Suprapubic skin (tissue), 4 donors: ENCODE results near the gene TRMT13. TPM values are rescaled to one million over a fixed set of nuclear protein-coding genes. Genes with fewer than 3 reads are reported as not detected.
"Not testable (repeated sequence)": the region's sequence is repeated elsewhere in the genome, so short reads cannot be mapped to it uniquely, and the experiment has no call there.

Experiments
- DNase-seq, 2 donors: peaks; one replicate each; pipeline ENCODE4 v3.0.0-alpha.2; 2019; ENCODE audit warnings: low spot score in 2 of 2
- H3K27ac ChIP-seq: fragments of 200-600 bp; sonication (generic); one replicate; pipeline ENCODE4 v1.5.1; 2019
- H3K27me3 ChIP-seq: fragments of 200-600 bp; sonication (generic); one replicate; pipeline ENCODE4 v1.5.1; 2019
- H3K36me3 ChIP-seq: fragments of 200-600 bp; sonication (generic); one replicate; pipeline ENCODE4 v1.5.1; 2019
- H3K4me1 ChIP-seq: fragments of 200-600 bp; sonication (generic); one replicate; pipeline ENCODE4 v1.5.1; 2019
- H3K4me3 ChIP-seq: fragments of 200-600 bp; sonication (generic); one replicate; pipeline ENCODE4 v1.5.1; 2019; ENCODE audit warnings: mild to moderate bottlenecking
- H3K9me3 ChIP-seq: fragments of 200-600 bp; sonication (generic); one replicate; pipeline ENCODE4 v1.5.1; 2019
- CTCF ChIP-seq, 2 donors: fragments of 200-600 bp in 1 of 2; fragments of 450-650 bp in 1 of 2; sonication (generic) in 1 of 2; IDR thresholded peaks; one replicate each; pipeline ENCODE4 v1.5.1; 2016 to 2019; ENCODE audit warnings: antibody characterized with exemption in 2 of 2, mild to moderate bottlenecking in 1 of 2, moderate library complexity in 1 of 2
- EP300 ChIP-seq: sonication (generic); formaldehyde crosslinking; IDR thresholded peaks from one replicate; pipeline ENCODE4 v1.6.1; 2017; ENCODE audit warnings: antibody characterized with exemption
- POLR2A ChIP-seq, 2 donors: fragments of 450-650 bp; IDR thresholded peaks; one replicate each; pipeline ENCODE4 v1.6.1; 2017; ENCODE audit warnings: antibody characterized with exemption in 2 of 2, mild to moderate bottlenecking in 2 of 2, moderate library complexity in 2 of 2
- POLR2AphosphoS5 ChIP-seq, 3 donors: sonication (generic); formaldehyde crosslinking; IDR thresholded peaks; one replicate each; pipeline ENCODE4 v1.6.1; 2017; ENCODE audit warnings: antibody characterized with exemption in 3 of 3
- WGBS: methylation state at CpG from one replicate; pipeline ENCODE4 v1.1.5; 2018; 5-methylcytosine and 5-hydroxymethylcytosine counted together
- total RNA-seq, 4 donors: library from RNA; depleted of rRNA; stranded (reverse); fragments of >200 nt; gene quantifications; one replicate each; pipeline ENCODE4 v1.1.0, GENCODE V29; 2016

TRMT13 gene
- total RNA-seq, 4 donors from 2014 or later: 10.8 to 33.7 (median 13.5) TPM

DNA sequence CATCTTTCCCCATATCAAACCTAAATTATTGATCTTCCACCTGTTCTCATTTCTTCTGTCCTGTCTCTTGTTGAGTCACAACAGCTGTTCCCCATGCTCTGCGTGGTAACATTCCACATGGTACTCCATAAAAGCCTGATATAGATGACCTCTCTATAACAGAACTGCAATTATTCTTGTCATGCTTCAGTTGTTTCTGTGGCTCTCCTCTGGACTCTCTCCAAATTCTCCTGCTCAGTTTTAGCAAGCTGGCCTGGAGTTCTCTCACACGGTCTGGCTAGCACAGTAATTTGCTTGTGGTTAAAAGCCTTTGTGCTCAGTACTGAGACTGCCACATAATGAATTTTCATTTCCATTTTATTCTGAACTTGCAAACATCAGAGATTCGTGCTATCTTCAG is 55.7 kb downstream of the TRMT13 start:
- WGBS: 41% methylated on average over 3 of the region's 3 CpGs
- TF ChIP-seq POLR2A (IDR thresholded peaks at IDR 0.05) (no peak), CTCF (IDR thresholded peaks at IDR 0.05) (no peak), EP300 (no peak), POLR2AphosphoS5 (IDR thresholded peaks at IDR 0.05) (no peak)
- Histone ChIP-seq H3K27me3 (no peaks in the 10 kb centered on the region), H3K36me3 (no peaks in the 10 kb centered on the region), H3K27ac (no peak overlapping the region), H3K4me1 (no peaks in the 10 kb centered on the region), H3K9me3 (no peaks in the 10 kb centered on the region), H3K4me3 (no peak overlapping the region)
- no peak for DNase-seq

DNA sequence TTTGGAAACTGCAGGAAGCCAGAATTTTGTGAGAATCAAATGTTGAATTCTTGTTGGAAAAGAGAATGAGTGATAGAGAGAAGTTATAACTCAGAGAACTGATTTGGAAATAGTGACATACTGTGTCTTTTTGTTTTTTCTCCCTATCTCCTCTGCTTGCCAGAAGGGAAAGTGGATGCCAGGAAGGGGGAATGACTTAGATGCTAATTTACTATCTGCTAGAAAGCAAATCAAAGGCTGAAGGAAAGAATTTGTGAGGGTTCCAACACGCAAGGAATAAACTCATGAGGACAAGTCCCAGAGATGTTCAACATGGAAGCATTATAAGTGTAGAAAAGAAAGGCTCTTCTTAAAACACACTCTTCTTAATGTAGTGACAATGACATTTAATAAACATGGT is 65.6 kb downstream of the TRMT13 start:
- Histone ChIP-seq H3K27me3 (no peaks in the 10 kb centered on the region), H3K4me1 (no peaks in the 10 kb centered on the region), H3K27ac (no peak overlapping the region), H3K9me3 (no peaks in the 10 kb centered on the region), H3K4me3 (no peak overlapping the region), H3K36me3 (peaks cover 58% of the 10 kb centered on the region)
- TF ChIP-seq POLR2A (IDR thresholded peaks at IDR 0.05) (no peak), EP300 (no peak), CTCF (IDR thresholded peaks at IDR 0.05) (no peak), POLR2AphosphoS5 (IDR thresholded peaks at IDR 0.05) (no peak)
- WGBS: 92% methylated on average over 1 of the region's 1 CpG
- no peak for DNase-seq

GRCh38 chr1:100200060-100200459 is 67.1 kb downstream of the TRMT13 start:
- not testable (repeated sequence) for H3K27ac ChIP-seq, H3K9me3 ChIP-seq, DNase-seq, H3K4me3 ChIP-seq, H3K4me1 ChIP-seq, H3K27me3 ChIP-seq
- peaks cover 68% of the 10 kb centered on the region for H3K36me3 ChIP-seq
- WGBS: 77% methylated on average over 6 of the region's 6 CpGs

Other genes with a start within 250 kb of the TRMT13 start
- 10 to 100 TPM; 14.3 to 23.5 (median 17.2) TPM for gene SLC35A3, start 163.2 kb upstream of the TRMT13 start, total RNA-seq
- gene SASS6, start 233 bp upstream of the TRMT13 start, total RNA-seq: 1 to 10 TPM; 2.1 to 3.8 (median 2.4) TPM
- 1 to 10 TPM in 1 of 4 donors, under 1 TPM in 3; 0.45 to 3.7 (median 0.73) TPM for gene LRRC39, start 45.1 kb downstream of the TRMT13 start, total RNA-seq
- gene DBT, start 116.7 kb downstream of the TRMT13 start, total RNA-seq: 10 to 100 TPM in 2 of 4 donors, 1 to 10 TPM in 2; 7.1 to 13.4 (median 10.2) TPM
- gene RTCA, start 133.1 kb downstream of the TRMT13 start, total RNA-seq: 10 to 100 TPM in 3 of 4 donors, 1 to 10 TPM in 1; 8.4 to 21.6 (median 14.5) TPM
- gene CDC14A, start 219.3 kb downstream of the TRMT13 start, total RNA-seq: 10 to 100 TPM in 3 of 4 donors, 1 to 10 TPM in 1; 9.9 to 22.8 (median 17.5) TPM